ENCODE measurements around the gene CCDC85A.
A peak's percentile ranks its signal among the peaks of the same experiment; 100 is the strongest.

CCDC85A gene

DNA sequence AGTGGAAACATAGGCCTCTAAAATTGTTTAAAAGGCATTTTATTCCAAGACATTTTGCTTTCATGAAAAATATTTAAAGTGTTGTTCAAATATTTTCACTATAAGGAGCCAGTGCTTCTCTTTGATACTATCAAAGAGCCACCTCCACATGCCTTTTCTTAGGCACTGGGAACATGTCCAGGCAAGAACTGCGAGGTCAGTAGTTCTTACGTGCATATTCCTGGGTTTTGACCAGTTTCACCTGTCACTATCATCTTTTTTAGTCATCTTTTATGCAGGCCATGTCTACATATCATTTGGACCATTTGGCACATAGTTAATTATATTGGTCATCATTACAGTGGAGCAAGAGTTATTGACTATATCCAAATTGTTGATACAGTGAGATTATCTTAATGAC, 195.3 kb downstream of the CCDC85A start:
- DNase-seq: no peak

DNA sequence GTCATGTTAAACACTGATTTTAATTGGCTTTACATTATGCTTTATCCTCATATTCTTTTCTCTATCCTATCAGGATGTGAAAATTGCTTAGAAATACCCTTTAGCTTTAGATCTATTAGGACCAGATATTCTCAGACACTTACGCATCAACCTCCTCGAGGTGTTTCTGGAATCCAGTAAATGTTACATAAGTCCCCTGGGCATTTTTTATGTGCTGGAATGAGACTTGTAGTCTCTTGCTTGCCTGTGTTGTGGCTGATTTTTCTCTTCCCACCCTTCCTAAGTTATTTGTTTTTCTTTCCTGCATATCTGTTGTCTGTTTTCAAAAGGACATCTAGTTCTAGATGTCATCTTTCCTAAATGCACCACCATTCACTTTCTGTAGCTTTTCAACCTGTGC, 197.1 kb downstream of the CCDC85A start:
- no peak for DNase-seq

DNA sequence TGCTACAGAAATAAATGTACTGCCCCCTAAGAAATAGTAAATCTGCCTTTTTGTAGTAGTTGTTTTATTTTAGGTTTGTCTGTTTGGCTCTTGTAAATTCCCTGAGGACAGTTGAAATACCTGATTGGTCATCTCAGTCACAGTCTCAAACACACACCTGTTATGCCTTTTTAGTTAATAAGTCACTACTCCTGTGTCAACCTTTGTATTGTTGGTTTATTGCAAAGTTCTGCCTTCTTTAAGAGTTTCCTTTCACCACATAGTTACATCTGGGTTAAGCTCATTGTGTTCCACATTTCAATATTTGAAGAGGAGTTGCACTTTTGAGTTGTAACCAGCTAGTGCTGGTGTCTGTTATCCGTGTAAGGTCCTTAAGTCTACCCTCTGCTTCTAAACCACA, 198.7 kb downstream of the CCDC85A start:
- no peak for DNase-seq

DNA sequence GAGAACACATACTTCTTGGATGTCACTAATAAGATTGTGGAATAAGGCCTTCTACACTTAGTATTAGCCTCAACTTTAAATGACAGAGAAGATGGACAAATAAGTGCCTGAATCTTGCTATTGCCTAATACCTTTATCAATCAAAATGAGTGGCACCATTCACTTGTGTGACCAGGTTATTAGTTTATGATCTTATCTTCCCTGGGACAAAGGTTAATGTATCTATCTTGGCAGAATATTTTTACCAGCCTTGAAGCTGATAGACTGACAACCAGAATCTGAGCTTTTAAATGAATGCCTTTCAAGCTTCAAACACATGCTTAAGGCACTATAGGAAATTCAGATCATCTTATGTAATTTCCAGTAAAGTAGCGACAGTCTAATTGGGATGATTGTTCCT, 202.9 kb downstream of the CCDC85A start:
- no peak for DNase-seq

DNA sequence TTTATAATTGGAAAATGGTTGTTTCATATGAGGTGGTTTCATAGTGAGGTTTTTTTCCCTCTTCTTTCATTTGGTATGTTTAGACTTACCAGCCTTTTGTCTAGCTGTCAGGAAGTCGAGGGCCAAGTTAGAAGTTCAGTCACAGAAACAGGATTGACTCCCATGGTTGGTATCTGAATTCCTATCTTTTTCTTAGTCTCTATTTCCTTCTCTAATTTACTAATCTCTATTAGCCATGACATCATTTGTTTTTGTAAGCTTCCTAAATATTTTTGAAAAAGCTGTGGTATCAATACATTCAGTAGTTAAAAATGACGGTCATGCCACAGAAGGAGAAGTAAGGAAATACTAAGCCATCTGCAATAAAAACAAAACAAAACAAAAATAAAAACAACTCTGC, 206.9 kb downstream of the CCDC85A start:
- DNase-seq: no peak

DNA sequence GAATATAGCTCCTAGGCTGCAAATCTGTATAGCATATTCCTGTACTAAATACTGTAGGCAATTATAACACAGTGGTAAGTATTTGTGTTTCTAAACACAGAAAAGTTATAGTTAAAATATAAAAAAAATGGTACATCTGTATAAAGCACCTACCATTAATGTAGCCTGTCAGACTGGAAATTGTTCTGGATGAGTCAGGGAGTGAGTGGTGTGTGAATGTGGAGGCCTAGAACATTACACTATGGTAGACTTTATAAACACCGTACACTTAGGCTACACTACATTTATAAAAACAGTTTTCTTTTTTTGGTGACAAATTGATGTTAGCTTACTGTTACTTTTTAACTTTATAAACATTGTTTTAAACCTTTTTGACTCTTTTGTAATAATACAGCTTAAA, 226.3 kb downstream of the CCDC85A start:
- DNase-seq: no peak

DNA sequence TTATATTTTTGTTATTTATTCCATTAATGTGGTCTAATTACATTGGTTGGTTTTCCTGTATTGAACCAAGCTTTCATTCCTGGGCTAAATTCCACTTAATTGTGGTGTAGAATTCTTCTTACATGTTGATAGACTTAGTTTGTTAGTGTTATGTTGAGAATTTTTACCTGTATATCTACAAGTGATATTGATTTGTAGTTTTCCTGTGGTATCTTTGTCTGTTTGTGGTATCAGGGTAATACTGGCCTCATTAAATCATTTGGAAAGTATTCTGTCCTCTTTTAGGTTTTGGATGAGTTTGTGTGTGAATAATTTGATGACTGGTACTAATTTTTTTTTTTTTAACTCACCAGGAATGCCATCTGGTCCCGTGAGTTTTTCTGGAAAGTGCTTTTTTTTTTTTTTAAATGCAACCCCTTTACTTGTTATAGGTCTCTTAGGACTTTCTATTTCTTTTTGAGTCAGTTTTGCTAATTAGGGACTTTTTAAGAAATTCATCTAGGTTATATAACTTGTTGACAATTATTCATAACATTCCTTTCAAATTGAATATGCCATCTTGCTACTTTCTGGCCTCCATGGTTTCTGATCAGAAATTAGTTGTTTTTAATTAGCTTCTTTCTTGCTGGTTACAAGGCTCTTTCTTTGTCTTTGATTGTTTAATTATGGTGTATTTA, 232.8 kb downstream of the CCDC85A start:
- peak; percentile 8 for DNase-seq
